IPS DF 19.7 (cell line): ENCODE results near the gene SLC38A2.

Experiments
- DNase-seq: peaks from one replicate; pipeline ENCODE4 v3.0.0-alpha.2; 2013; ENCODE audit warnings: low read depth, low spot score

Gene SLC38A2

GRCh38 chr12:46395388-46395787 is 22.8 kb upstream of the SLC38A2 start:
- DNase-seq: no peak

DNA sequence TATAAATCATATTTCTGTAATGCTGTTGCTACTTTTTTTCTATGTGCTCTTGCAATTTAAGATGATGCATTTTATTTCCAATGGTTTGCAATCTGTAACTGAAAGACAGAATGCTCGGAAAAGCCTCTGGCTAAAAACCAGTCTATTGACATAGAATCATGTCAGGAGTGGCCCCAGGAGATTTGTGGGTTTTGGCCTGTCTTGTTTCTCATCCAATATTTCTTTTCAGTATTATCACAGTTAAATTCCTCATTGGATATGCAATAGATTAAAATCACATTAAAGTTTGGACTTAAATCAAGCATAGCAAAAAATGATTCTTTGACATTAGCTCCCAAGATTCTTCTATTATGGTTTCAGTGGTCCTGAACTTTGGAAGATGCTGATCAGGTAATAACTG is 19.1 kb upstream of the SLC38A2 start:
- no peak for DNase-seq

- no peak for DNase-seq
Measured at GRCh38 chr12:46390881-46391280, 18.3 kb upstream of the SLC38A2 start.

DNA sequence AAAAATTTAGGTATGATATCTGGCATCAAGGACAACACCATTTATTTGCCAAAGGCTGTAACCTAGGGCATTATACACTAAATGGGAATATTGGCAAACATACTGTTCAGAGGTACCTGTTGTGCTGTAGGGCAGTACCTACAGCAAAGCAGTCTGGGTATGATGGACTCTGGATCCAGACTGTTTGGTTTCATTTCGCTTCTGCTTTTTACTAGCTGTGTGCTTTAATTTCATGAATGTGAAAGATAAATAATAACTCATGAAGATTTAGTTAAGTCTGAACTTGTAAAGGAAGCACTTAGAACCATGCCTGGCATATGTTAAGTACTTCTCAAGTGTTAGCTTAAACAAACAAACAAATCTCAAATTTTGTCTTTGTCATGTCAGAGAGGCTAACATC is 17.7 kb upstream of the SLC38A2 start:
- DNase-seq: no peak

DNA sequence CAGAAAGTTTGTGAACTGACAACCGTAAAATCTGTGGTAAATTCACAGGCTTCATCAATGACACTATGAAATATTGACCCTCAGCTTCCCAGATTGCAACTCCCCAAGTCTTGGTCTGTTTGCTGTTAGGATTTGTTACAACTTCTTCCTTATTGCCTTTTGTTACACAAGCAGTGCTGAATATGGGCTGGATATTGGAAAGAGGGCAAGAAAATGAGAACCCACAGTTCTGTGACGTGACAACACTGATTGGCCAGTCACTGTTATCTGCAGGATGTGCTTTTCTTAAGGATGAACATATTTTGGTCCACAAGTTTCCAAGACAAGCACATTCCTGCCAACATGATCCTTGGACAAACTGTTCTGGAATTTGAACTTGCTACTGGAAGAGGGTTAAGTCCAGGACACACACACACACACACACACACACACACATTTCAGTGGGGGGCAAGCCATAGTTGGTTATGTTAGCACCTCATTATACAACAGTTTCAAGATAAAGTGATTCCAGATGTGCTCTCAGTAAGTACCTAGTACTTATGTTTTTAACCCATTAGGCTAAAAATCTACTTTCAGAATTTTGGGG is 16.6 kb upstream of the SLC38A2 start:
- no peak for DNase-seq

DNA sequence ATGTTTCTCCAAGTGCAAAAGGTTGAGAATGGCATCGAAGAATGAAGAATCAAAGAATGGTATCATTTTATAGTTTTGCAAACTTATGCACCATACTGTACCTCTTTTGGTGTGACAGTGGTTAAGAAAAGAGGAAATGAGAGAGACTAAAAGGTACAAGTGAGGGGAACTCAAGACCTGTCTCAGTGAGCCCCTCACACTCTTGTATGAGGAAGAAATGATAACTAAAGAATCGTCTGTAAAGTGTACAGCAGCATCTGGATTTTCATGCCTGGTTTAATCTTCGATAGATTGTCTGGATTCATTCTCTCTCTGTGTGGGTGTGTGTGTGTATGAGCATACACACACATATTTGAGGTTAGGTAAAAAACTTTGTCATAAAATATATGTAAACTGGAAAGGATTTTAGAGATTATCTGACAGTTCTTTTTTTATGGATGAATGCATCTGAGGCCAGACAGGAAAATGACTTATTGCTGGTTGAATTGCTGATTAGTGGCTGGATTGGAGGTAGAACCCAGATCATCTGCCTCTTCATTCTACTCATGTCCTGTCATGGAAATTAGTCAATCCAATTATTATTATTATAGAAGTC is 16.0 kb upstream of the SLC38A2 start:
- DNase-seq: no peak

DNA sequence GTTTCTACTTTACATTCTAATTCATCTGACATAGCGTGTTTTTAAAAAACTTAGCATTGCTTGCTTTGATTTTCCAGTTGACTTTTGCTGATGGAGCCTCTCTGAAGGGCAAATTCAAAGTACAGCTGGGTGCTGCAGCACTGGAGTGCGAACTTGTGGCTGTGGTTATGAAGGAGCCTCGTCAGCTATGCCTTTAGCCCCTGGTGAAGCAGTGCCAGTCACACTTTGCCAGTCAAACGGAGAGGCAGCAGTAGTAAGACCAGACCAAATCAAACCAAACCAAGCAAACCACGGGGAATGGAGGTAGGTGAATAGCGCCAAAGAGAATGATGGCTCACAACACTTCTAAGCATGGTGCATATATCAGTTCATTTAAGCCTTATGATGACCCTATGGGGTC is 15.1 kb upstream of the SLC38A2 start:
- DNase-seq: no peak

- DNase-seq: no peak
Measured at GRCh38 chr12:46386877-46387629, 14.5 kb upstream of the SLC38A2 start.

GRCh38 chr12:46386360-46386867 is 13.8 kb upstream of the SLC38A2 start:
- DNase-seq: no peak

DNA sequence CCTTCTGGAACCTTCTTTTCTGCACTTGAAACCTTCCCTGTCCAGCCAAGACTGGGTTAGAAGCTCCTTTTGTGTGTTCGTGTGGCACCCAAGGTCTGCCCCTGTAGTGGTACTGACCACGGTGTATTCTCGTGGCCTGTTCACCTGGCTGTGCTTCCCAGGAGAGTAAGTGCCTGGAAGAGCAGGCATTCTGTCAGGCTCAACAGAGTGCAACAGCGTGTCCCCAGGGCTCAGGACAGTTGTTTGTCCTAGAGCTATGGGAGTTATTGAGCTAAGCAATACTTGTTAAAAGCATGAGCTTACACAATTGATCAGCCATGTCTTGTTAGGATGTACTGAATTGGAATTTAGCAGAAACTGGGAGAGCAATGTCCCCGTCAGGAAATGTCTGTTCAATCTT is 12.9 kb upstream of the SLC38A2 start:
- no peak for DNase-seq

- DNase-seq: no peak
Measured at GRCh38 chr12:46384451-46385309, 12.1 kb upstream of the SLC38A2 start.

- DNase-seq: no peak
Measured at GRCh38 chr12:46383654-46384450, 11.3 kb upstream of the SLC38A2 start.

DNA sequence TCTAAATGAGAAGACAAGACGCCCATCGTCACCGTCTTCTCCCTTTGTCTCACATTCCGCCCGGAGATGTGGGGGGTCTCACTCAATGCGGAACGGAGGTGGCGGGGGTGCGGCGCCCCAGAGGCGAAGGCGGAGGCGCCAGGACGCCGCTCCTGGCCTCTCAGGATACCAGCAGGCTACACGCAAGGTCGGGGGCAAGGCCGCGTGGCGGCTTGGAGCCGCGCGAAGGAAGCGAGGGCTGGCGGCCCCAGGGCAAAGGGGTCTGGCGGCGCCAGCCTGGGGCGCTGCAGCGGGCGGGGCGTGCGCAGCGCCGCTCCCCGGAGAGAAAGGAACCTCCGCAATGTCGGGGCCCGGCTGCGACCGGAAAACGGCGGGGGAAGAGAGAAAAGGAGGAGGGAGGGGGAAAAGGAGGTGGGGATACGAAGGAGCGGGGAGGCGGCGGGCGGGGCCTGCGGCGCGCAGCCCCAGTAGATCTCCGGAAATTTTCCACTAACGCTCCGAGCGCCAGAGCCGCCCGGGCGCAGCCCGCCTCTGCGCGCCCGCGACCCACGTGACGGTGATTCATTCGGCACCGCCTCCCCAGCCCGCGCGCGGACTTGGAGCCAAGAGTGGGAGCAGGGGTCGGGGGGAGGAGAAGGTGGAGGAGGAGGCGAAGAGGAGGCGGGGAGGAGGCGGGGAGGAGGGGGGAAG is 10.5 kb upstream of the SLC38A2 start:
- peak; percentile 63 for DNase-seq

DNA sequence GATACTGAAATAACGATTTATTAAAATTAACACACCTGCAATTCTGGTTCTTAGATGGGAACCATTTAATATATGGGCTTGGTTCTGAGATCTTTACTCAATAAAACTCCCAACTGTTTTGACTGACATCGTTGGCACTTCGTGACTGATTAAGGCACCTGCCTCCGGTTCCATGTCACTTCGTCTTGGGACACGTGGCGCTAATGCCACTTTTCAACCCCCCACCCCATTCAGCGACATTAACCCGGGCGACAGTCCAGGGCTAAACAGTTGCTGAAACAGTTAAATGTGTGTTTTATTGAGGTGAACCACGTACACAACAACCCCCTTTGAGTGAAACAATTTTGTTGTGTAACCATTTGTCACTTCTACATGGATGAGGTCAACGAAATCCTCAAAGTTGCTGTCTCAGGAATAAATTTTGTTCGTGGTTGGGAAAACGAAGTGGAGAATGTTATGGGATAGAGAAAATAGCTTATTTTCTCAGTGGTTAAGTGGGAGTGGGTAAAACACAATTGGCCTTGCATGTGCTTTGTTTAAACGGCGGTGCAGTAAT is 9.9 kb upstream of the SLC38A2 start:
- no peak for DNase-seq

DNA sequence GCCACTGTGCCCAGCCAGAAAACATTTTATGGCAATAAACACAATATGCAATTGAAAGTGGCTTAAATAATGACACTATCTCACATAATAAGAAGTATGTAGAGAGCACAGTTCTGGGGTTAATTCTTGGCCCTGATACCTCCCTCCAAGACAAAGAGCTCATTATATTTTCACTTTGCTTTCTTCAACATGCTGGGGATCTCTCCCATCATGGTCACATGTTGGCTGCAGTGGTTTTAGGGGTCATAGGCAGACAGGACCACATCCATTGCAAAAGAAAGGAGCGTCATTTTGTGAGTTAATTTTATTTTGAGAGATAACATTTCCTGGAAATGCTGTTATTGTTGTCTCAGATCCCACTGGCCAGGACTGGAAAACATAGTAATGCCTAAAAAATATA is 8.3 kb upstream of the SLC38A2 start:
- no peak for DNase-seq

- no peak for DNase-seq
Measured at GRCh38 chr12:46380022-46380796, 7.6 kb upstream of the SLC38A2 start.

DNA sequence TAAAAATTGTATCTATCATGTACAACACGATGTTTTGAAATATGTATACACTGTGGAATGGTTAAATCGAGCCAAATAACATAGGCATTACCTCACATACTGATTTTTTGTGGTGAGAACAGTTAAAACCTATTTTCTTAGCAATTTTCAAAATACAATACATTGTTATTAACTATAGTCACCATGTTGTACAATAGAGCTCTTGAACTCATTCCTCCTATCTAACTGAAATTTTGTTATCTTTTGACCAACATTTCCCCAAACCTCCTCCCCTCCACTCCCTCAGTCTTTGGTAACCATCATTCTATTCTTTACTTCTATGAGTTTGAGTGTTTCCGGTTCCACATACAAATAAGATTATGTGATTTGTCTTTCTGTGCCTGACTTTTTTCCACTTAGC is 6.8 kb upstream of the SLC38A2 start:
- no peak for DNase-seq

- no peak for DNase-seq
Measured at GRCh38 chr12:46378530-46378929, 6.0 kb upstream of the SLC38A2 start.

- DNase-seq: no peak
Measured at GRCh38 chr12:46377678-46378077, 5.1 kb upstream of the SLC38A2 start.

DNA sequence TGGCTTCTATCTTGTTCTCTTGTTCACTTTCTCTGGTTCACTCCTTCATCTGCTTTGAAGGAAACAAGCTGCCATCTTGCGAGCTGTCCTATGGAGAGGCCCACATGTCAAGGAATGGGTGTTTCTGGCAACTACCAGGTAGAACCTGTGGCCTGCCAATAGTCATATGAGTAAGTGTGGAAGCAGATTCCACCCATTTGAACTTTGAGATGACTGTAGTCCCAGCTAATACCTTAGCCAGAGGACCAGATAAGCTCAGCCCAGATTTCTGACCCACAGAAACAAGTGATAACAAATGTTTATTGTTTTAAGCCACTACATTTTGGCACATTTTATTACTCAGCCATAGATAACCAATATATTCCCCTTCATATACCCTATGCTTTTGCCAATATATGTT is 4.0 kb upstream of the SLC38A2 start:
- no peak for DNase-seq
